ENCODE data around the gene CCDC171.
"Not testable (repeated sequence)": the region's sequence is repeated elsewhere in the genome, so short reads cannot be mapped to it uniquely, and the experiment has no call there.

CCDC171 gene

DNA sequence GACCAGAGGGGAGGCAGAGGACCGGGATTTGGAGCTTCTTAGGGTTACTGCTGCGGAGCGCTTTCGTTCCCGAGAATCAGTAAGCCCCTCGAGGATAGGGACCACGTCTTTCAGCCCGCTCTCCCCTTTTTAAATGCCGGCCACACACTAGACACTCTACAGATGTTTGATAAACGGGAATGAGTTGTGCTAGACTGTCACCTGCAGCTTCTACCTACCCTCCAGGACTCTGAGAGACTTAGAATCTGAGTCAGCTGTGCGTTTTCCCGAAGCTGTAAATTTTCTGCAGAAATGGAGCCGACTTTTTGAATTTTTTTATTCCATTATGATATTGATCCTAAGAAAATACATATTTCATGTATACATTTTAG lies 670 bp downstream of the CCDC171 start:
- no peak for DNase-seq (ENCODE audit: low read depth in 2 of 3, low spot score in 1 of 3)

GRCh38 chr9:15570769-15571168 lies 17.9 kb downstream of the CCDC171 start:
- no peak for DNase-seq (ENCODE audit: low read depth in 2 of 3, low spot score in 1 of 3)

GRCh38 chr9:15572200-15572770 lies 19.4 kb downstream of the CCDC171 start:
- DNase-seq (ENCODE audit: low read depth in 2 of 3, low spot score in 1 of 3): no peak

- no peak for DNase-seq (ENCODE audit: low read depth in 2 of 3, low spot score in 1 of 3)
Measured at GRCh38 chr9:15576350-15577050, 23.7 kb downstream of the CCDC171 start.

DNA sequence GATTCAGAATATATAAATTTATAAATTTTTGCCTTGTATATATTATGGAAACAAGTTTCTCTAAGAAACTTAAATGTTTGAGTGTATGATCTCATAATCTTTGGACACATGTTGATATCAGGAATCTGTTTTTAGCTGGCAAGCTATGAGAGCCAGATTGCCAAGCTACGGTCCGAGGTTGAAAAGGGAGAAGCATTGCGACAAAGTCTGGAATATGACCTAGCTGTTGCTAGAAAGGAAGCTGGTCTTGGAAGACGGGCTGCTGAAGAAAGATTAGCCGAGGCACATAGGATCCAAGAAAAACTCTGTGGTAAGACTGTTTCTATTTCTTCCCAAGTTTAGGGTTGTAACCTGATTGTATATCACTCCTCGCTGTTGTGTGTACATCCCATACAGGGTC lies 25.9 kb downstream of the CCDC171 start:
- no peak for DNase-seq (ENCODE audit: low read depth in 2 of 3, low spot score in 1 of 3)

- no peak for DNase-seq (ENCODE audit: low read depth in 2 of 3, low spot score in 1 of 3)
Measured at GRCh38 chr9:15584379-15584778, 31.5 kb downstream of the CCDC171 start.

- no peak for DNase-seq (ENCODE audit: low read depth in 2 of 3, low spot score in 1 of 3)
Measured at GRCh38 chr9:15592317-15592716, 39.5 kb downstream of the CCDC171 start.

DNA sequence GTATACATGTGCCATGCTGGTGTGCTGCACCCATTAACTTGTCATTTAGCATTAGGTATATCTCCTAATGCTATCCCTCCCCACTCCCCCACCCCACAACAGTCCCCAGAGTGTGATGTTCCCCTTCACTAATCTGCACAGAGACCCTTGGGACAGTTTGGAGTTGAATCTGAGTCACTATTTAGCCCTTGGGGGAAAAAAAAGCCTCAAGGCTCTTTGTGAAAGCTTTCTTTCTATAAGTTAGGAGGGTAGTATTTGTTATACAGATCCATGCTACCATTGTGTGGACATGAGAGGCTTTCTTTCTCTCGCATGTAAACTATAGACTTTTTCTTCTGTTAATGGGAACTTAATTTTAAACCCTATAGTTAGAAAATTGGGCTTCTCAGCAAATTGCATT lies 40.1 kb downstream of the CCDC171 start:
- not testable (repeated sequence) for DNase-seq (ENCODE audit: low read depth in 2 of 3, low spot score in 1 of 3)

DNA sequence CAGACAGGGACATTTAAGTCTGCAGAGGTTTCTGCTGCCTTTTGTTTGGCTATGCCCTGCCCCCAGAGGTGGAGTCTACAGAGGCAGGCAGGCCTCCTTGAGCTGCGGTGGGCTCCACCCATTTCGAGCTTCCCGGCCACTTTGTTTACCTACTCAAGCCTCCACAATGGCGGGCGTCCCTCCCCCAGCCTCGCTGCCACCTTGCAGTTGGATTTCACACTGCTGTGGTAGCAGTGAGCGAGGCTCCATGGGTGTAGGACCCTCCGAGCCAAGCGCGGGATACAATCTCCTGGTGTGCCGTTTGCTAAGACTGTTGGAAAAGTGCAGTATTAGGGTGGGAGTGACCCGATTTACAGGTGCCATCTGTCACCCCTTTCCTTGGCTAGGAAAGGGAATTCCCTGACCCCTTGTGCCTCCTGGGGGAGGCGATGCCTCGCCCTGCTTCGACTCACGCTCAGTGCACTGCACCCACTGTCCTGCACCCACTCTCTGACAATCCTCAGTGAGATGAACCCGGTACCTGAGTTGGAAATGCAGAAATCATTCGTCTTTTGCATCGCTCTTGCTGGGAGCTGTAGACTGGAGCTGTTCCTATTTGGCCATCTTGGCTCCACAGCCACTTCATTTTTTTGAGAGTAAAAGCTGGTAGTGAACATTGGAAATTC lies 48.0 kb downstream of the CCDC171 start:
- DNase-seq (ENCODE audit: low read depth in 2 of 3, low spot score in 1 of 3): not testable (repeated sequence)

GRCh38 chr9:15606643-15607472 lies 54.0 kb downstream of the CCDC171 start:
- DNase-seq (ENCODE audit: low read depth in 2 of 3, low spot score in 1 of 3): peak in 1 of 3 donors; percentile 48

DNA sequence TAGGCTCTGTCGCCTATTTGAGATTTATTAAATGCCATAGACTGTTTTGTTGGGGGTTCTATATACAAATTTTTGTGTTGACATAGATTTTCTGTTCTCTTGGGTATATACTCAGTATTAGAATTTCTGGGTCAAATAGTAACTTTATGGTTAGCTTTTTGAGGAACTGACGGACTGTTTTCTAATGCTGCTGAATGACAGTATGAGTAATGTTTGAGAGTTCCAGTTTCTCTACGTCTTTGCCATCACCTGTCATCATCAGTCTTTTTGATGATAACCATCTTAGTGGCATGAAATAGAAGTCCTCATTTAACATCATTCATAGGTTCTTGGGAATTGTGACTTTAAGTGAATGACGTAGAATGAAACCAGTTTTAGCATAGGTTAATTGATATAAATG lies 60.1 kb downstream of the CCDC171 start:
- no peak for DNase-seq (ENCODE audit: low read depth in 2 of 3, low spot score in 1 of 3)

- DNase-seq (ENCODE audit: low read depth in 2 of 3, low spot score in 1 of 3): no peak
Measured at GRCh38 chr9:15617782-15618181, 64.9 kb downstream of the CCDC171 start.

- no peak for DNase-seq (ENCODE audit: low read depth in 2 of 3, low spot score in 1 of 3)
Measured at GRCh38 chr9:15618540-15619331, 65.9 kb downstream of the CCDC171 start.

- DNase-seq (ENCODE audit: low read depth in 2 of 3, low spot score in 1 of 3): no peak
Measured at GRCh38 chr9:15622318-15622971, 69.6 kb downstream of the CCDC171 start.

DNA sequence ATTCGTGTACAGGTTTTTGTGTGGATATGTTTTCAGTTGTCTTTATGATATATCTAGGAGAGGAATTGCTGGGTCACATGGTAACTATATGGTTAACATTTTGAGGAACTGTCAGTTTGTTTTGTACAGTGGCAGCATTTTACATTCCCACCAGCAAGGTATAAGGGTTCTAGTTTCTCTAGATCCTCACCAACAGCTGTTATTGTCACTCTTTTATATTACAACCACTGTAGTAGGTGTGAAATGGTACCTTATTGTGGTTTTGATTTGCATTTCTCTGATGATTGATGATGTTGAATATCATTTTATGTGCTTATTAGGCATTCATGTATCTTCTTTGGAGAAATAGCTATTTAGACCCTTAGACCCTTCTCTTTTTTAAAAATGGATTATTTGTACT lies 82.9 kb downstream of the CCDC171 start:
- no peak for DNase-seq (ENCODE audit: low read depth in 2 of 3, low spot score in 1 of 3)

DNA sequence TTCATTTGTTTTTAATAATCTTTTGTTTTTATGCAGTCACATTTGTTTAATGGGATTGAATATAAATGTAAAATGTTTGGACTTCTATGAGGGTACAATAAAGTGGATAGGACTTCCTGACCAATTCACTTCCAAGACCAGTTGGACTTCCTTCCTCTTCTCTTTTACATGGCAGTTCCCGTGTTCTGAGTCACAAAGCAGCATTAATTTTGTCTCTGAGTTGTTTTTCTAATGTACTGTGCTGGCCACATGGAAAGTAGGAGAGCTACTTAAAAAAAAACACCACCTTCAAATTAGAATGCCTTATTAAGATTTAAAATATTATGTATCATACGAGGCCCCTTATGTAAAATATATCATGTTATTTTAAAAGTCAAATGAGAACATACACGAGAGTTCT lies 87.3 kb downstream of the CCDC171 start:
- DNase-seq (ENCODE audit: low read depth in 2 of 3, low spot score in 1 of 3): no peak

DNA sequence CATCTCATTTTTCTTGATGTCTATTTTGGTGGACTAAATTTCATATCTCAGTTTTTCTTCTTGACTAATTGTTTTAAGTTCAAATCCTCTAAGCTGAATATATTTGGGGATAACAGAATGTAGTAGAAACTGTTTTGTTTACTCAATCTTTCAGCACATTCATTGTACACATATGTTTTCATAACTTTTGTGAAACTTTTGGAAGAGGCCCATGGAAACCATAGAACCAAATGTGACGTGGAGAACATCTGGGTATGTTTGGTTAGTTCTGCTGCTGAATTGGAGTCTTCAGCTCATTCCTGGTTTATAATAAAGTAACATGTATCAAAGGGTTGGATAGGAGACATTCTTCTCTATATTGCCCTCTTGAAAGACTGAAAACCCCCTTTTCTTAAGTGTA lies 88.4 kb downstream of the CCDC171 start:
- no peak for DNase-seq (ENCODE audit: low read depth in 2 of 3, low spot score in 1 of 3)

- peak in 1 of 3 donors; percentile 2 for DNase-seq (ENCODE audit: low read depth in 2 of 3, low spot score in 1 of 3)
Measured at GRCh38 chr9:15642369-15642962, 89.6 kb downstream of the CCDC171 start.

- DNase-seq (ENCODE audit: low read depth in 2 of 3, low spot score in 1 of 3): no peak
Measured at GRCh38 chr9:15670246-15670645, 117.4 kb downstream of the CCDC171 start.

- DNase-seq (ENCODE audit: low read depth in 2 of 3, low spot score in 1 of 3): no peak
Measured at GRCh38 chr9:15670894-15671293, 118.1 kb downstream of the CCDC171 start.

Measured in stimulated activated CD4-positive, alpha-beta T cell treated with anti-CD3 and anti-CD28 coated beads, Interleukin-12 subunit alpha, Interleukin-12 subunit beta, amount 100 ng/mL, for 48 hours (primary cell).